T-helper 9 cell (primary cell): ENCODE results near the gene COL4A1.

Source experiments
- DNase-seq: peaks from one replicate; pipeline ENCODE4 v3.0.0-alpha.2; 2020

COL4A1 gene

DNA sequence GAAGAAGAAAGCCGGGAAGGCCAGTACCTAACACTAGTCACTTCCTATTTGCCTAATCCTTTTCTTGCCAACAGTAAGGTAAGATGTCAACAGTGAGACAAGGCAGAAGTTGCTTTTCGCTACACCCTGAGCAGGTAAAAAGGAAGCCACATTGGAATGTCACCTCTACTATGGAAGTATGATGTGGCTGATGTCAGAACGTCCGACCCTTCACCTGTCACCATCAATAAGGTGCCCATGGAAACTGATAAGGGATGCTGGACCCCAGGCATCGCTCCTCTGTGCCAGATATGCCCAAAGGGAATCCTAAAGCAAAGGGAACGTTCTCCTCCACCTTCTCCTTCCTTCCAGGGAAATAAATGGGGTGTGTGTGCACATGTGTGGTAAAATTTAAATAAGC, 34.3 kb downstream of the COL4A1 start:
- DNase-seq, result no peak

GRCh38 chr13:110272227-110272626, 34.7 kb downstream of the COL4A1 start:
- no peak for DNase-seq

DNA sequence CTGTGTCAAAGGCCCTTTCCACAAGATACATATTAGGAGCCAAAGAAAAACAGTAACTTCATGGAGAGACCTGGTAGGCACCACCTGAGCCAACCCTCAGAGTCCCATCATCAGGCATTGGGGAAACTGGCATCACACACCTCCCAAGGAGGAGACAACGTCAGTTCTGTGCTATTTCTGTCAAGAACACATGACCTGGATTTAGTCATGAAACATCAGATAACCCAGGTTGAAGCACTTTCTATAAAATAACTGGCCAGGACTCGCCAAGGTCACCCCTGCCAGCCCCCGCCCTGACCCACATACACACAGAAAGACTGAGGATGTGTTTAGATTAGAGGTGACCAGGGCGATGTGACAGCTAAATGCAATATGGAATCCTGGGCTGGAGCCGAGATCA, 35.6 kb downstream of the COL4A1 start:
- no peak for DNase-seq

DNA sequence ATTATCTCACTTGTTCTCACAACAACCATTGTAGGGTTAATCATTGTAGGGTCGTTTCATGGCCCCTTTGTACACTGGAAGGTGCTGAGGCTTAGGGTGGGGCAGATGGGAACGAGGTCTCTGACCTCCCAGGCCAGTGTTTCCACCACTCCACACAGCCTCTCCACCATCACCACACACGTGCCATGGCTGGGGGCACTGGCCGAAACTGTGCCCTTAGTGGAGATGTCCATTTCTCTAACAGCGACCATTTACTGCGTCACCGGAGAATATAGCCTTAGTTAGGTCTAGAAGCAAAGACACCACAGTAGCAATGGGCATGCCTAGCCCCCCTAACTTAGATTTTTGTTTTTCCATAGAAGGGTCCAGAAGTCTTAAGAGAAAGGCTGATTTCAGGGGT, 36.5 kb downstream of the COL4A1 start:
- DNase-seq, result no peak

GRCh38 chr13:110269509-110270185, 37.3 kb downstream of the COL4A1 start:
- DNase-seq, result no peak

DNA sequence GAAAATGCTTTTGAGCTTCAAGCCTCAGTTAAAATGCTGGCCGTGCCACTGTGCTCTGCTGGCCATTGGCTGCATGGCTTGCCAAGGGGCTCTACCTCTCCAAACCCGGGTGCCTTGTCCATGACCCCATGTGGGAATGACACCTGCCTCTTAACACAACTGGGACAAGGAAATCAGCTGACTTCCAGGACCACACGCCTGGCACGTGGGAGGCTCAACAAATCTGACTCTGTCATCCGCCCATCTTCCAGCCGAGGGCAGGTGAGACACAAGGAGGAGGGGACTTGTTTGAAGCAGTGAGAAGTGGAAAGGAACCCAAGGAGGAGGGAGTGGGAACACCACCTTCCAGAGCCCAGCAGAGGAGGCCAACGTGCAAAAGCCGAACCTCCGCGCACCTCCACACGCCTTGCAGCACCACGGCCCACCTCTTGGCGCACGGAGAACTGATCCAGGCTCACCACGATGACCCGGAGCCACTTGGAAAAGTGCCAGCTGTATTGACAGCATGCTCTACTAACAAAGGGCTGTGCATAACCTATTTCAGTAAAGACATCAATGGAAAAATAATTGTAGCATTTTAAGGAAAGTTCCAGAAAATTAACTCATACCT, 38.3 kb downstream of the COL4A1 start:
- no peak for DNase-seq

- DNase-seq, result no peak
Measured at GRCh38 chr13:110268061-110268460, 38.9 kb downstream of the COL4A1 start.

DNA sequence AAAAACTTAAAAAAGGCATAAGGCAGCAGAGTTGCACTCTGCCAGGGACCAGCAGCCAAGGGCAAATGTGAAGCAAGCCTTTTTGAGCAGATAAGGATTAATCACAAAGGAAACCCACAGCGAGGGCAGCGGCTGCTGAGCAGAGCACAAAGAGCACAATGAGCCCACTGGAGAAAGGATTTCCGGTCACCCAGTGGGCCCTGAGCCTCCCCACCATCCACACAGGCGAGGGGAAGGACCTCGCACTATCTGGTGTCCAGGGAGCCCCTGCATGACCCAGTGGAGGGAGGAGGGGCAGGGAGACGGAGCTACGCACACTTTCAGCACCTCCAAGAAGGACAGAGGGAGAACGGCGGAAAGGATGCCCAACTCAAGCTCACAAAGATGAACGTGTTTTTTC, 40.0 kb downstream of the COL4A1 start:
- DNase-seq, result no peak

DNA sequence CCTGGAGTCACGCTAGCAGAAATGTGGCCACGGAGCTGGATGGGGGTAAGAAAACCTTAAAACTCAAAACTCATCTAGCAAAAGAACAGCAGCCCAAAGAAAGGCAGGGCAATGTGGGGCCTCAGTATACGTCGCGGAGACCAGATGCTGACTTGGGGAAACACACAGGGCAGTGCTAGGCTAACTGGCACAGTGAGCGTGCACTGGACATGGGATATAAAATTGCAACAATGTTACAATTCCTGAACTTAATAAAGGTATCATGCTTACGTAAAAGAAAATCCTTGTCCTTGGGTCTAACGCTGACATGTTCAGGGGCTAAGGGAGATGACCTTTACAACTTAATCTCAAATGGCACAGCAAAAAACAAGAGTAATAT, 40.5 kb downstream of the COL4A1 start:
- no peak for DNase-seq

DNA sequence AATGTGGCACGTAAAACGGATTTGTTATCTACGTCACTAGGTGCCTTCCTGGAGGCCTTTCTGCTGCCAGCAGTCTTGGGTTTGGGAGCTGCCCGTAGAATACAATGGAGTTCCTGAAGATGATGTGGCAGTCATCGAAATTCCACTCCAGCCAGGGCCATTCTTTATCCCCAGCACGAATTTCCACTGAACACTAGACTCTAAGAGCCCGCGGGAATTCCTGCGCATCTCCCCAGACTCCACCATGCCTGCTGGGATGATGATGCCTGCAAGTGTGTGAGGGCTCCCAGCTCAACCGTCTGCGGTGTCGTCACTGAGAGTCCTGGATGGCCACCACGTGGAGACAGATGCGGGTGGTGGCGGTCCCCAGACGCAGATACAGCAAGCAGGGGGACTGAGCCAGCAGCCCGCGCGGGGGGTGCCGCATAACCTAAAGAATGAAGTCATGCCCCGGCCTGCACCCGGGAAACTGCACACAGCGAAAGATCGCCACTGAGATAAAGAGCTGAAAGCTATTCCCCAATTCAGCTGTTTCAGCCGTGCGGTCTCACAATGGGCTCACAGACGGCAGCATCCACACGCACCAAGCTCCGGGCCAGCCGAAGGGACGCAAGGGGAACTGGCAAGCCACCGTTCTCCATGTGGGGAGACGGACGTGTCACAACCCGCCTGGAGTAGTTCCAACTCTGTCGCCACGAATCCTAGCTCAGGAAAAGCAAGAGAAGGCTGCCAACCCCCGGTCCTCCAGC, 41.1 kb downstream of the COL4A1 start:
- no peak for DNase-seq

GRCh38 chr13:110265341-110265681, 41.6 kb downstream of the COL4A1 start:
- DNase-seq, result no peak

DNA sequence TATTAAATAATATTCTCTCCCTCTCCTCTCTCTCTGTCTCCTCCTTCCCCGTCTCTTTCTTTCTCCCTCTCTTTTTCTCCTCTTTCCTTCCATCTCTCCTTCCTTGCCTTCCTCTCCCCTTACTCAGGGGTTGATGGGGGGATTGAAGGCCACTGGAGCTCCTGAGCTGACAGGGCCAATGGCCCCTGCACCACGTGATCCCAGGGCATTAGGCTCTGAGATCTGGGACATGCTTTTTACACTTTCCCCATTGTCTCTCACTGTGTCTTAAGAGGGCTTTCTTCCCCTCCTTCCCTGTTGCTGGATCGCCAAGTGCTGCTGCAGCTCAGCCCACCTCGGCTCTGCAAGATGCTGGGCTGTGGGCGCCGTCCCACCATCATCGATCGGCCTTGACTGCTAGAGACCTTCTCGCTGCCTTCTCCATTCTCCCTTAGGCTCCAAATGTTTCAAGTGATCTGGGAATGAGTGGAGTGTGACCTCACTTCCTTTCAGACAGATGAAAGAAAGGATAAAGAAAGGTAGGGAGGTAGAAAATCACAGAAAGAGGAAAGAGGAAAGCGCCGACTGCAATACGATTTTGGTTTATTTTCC, 42.2 kb downstream of the COL4A1 start:
- DNase-seq, result no peak

GRCh38 chr13:110263888-110264287, 43.1 kb downstream of the COL4A1 start:
- no peak for DNase-seq

GRCh38 chr13:110263404-110263803, 43.6 kb downstream of the COL4A1 start:
- no peak for DNase-seq

DNA sequence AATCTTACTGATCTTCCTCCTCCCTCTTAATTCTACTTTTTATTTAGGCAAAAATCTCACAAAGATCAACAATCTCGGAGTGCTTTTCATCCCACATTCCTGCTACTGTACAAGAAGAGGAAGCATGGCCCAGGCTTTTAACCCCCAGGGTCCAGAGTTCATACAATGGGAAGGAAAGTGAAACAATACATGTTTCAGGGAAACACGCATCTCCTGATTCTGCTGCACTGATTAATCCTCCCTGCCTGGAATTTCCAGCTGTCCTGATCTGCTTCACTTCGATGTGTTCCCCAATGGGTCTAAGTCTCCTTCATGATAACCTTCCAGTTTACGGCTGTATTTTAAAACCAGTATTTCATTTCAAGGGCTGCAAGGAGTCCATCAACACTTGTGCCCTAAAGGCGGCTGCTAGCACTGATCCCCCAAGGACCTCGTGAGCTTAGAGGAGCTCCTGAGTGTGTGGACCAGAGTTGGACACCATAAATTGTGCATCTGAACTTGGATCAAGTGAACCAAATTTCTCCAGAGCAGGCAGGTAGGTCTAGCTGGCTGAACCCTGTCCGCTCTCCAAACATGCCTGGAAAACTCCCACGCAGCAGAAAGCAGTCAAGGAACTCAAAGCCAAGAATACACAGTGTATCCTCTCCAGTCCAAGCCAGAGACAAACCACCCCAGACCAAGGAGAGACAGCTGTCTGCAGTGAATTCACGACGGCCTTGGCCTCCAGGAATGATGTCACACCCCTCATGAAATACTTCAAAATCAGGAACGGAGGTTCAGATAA, 44.3 kb downstream of the COL4A1 start:
- DNase-seq, result no peak

DNA sequence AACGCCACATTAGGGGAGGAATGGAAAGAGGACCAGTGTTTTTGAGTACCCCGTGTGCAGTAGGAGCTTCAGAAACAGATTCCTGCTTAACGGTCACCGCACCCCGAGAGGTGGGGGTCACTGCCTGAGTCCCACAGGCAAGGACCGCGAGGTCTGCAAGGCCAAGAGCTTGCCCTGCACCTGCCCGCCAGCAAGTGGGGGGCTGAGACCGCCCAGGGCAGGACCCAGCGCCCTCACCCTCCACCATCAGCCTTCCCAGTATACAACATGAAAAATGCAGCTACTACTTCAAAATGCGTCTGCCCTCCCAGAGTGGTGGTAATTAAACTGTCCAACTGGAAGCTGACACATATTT, 44.9 kb downstream of the COL4A1 start:
- no peak for DNase-seq

GRCh38 chr13:110261166-110262081, 45.5 kb downstream of the COL4A1 start:
- DNase-seq, result no peak

GRCh38 chr13:110259651-110260050, 47.3 kb downstream of the COL4A1 start:
- no peak for DNase-seq

DNA sequence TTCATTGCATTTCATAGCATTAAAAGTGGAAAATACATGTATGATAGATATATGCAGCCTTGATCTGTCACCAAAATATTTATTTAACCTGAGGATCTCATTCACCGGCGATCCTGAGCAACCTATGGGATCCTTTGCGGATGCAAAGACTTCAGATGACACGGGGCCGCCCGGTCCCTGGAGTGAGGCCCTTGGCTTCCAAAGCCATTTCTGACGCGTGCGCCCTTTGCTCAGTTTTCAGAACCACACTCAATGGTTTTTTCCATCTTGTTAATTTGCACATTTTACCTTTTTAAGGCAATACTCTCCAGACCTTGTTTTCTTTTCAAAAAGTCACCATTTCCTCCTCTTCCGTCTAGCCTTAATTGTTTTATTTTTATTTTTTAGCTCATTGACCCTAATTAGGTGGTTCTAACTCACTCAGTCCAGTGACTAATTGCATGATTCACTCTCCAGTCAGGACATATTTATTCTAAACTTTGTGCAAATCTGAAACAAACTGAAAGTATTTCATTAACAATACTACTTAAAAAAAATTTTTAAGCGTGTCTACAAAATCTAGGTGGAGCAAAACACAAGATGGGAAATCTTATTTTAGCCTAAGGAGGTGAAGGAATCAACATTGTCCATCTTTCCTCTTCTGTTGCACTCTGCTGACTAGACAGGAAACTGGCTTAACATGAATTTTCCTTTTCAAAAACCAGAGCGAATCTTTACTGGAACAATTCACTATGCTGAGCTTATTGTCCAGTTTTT, 47.9 kb downstream of the COL4A1 start:
- DNase-seq, result no peak

GRCh38 chr13:110257408-110257807, 49.5 kb downstream of the COL4A1 start:
- DNase-seq, result no peak
